AG20443 (cell line): ENCODE data around the gene ELMO3.

Experiments
- DNase-seq: peaks from one replicate; pipeline ENCODE4 v3.0.0; 2012; ENCODE audit warnings: low spot score, mixed read lengths

ELMO3 gene

GRCh38 chr16:67198238-67198734 lies 645 bp upstream of the ELMO3 start:
- DNase-seq = peak; percentile 76

GRCh38 chr16:67199808-67200198 lies 872 bp downstream of the ELMO3 start:
- no peak for DNase-seq

- DNase-seq = no peak
Observed at GRCh38 chr16:67200491-67200890, 1.6 kb downstream of the ELMO3 start.

- no peak for DNase-seq
Observed at GRCh38 chr16:67201411-67202345, 2.7 kb downstream of the ELMO3 start.

GRCh38 chr16:67202426-67202825 lies 3.5 kb downstream of the ELMO3 start:
- no peak for DNase-seq

- DNase-seq = no peak
Observed at GRCh38 chr16:67202956-67203493, 4.1 kb downstream of the ELMO3 start.

- DNase-seq = peak; percentile 5
Observed at GRCh38 chr16:67204076-67204475, 5.1 kb downstream of the ELMO3 start.

- no peak for DNase-seq
Observed at GRCh38 chr16:67206129-67206837, 7.4 kb downstream of the ELMO3 start.

GRCh38 chr16:67206838-67207248 lies 7.9 kb downstream of the ELMO3 start:
- DNase-seq = no peak

- peak; percentile 85 for DNase-seq
Observed at GRCh38 chr16:67207249-67208091, 8.5 kb downstream of the ELMO3 start.

- no peak for DNase-seq
Observed at GRCh38 chr16:67208154-67208896, 9.4 kb downstream of the ELMO3 start.

GRCh38 chr16:67209565-67209964 lies 10.6 kb downstream of the ELMO3 start:
- no peak for DNase-seq

GRCh38 chr16:67210069-67210937 lies 11.4 kb downstream of the ELMO3 start:
- no peak for DNase-seq

GRCh38 chr16:67211674-67212073 lies 12.7 kb downstream of the ELMO3 start:
- DNase-seq = no peak

GRCh38 chr16:67212766-67213165 lies 13.8 kb downstream of the ELMO3 start:
- DNase-seq = no peak

- no peak for DNase-seq
Observed at GRCh38 chr16:67213197-67214019, 14.5 kb downstream of the ELMO3 start.

GRCh38 chr16:67215706-67216105 lies 16.8 kb downstream of the ELMO3 start:
- DNase-seq = no peak

GRCh38 chr16:67216612-67217490 lies 17.9 kb downstream of the ELMO3 start:
- no peak for DNase-seq
